HG02885 (cell line): ENCODE measurements around the gene ZFAND6.
"Not testable (repeated sequence)": the region's sequence is repeated elsewhere in the genome, so short reads cannot be mapped to it uniquely, and the experiment has no call there.

Experiments
- ATAC-seq: cut with Tn5 transposase; IDR thresholded peaks from one replicate; pipeline ENCODE4 v1.9.1; 2021; ENCODE audit warnings: mild to moderate bottlenecking; ENCODE audit not compliant: unreplicated experiment, poor library complexity

ZFAND6 gene

GRCh38 chr15:80136854-80137253 lies 77.4 kb downstream of the ZFAND6 start:
- ATAC-seq = no peak

- no peak for ATAC-seq
These were observed 79.5 kb downstream of the ZFAND6 start for GRCh38 chr15:80138961-80139360.

- ATAC-seq = no peak
These were observed 81.4 kb downstream of the ZFAND6 start for GRCh38 chr15:80140909-80141308.

- no peak for ATAC-seq
These were observed 82.6 kb downstream of the ZFAND6 start for GRCh38 chr15:80141916-80142598.

- no peak for ATAC-seq
These were observed 83.2 kb downstream of the ZFAND6 start for GRCh38 chr15:80142646-80143045.

- ATAC-seq = no peak
These were observed 91.7 kb downstream of the ZFAND6 start for GRCh38 chr15:80151148-80151547.

GRCh38 chr15:80151576-80151975 lies 92.1 kb downstream of the ZFAND6 start:
- ATAC-seq = no peak

- peak; percentile 73 for ATAC-seq
These were observed 92.9 kb downstream of the ZFAND6 start for GRCh38 chr15:80152180-80152895.

GRCh38 chr15:80152896-80153876 lies 93.7 kb downstream of the ZFAND6 start, which contains the start of gene FAH:
TSS of gene FAH (plus strand) at chr15:80152999. CDS start at chr15:80153055, 56 bp downstream.
- peak; percentile 62 for ATAC-seq

GRCh38 chr15:80153900-80154299 lies 94.4 kb downstream of the ZFAND6 start:
- ATAC-seq = no peak

- no peak for ATAC-seq
These were observed 94.9 kb downstream of the ZFAND6 start for GRCh38 chr15:80154336-80154735.

- ATAC-seq = no peak
These were observed 95.5 kb downstream of the ZFAND6 start for GRCh38 chr15:80155001-80155377.

GRCh38 chr15:80155378-80156175 lies 96.1 kb downstream of the ZFAND6 start:
- ATAC-seq = not testable (repeated sequence)

- no peak for ATAC-seq
These were observed 96.8 kb downstream of the ZFAND6 start for GRCh38 chr15:80156176-80156720.

GRCh38 chr15:80157215-80157614 lies 97.7 kb downstream of the ZFAND6 start:
- ATAC-seq = no peak

GRCh38 chr15:80159301-80159700 lies 99.8 kb downstream of the ZFAND6 start:
- ATAC-seq = no peak

GRCh38 chr15:80159811-80160569 lies 100.5 kb downstream of the ZFAND6 start:
- ATAC-seq = no peak

GRCh38 chr15:80160570-80161156 lies 101.2 kb downstream of the ZFAND6 start:
- ATAC-seq = peak; percentile 83
